Ishikawa (cell line): Measurements from ENCODE around the gene COMMD10.

Experiments used
- FOXM1 ChIP-seq: IDR thresholded peaks from 2 replicates; pipeline ENCODE4 v1.6.1; 2012; ENCODE audit warnings: low read depth, borderline replicate concordance
- YY1 ChIP-seq: IDR thresholded peaks from 2 replicates; pipeline ENCODE4 v1.6.1; 2012; ENCODE audit warnings: low read depth
- TF ChIP-seq, protein P1 (sequence below): IDR thresholded peaks from 2 replicates; pipeline ENCODE4 v1.6.1; 2012
- TF ChIP-seq, protein P2 (sequence below): IDR thresholded peaks from 2 replicates; pipeline ENCODE4 v1.6.1; 2012

DNA sequence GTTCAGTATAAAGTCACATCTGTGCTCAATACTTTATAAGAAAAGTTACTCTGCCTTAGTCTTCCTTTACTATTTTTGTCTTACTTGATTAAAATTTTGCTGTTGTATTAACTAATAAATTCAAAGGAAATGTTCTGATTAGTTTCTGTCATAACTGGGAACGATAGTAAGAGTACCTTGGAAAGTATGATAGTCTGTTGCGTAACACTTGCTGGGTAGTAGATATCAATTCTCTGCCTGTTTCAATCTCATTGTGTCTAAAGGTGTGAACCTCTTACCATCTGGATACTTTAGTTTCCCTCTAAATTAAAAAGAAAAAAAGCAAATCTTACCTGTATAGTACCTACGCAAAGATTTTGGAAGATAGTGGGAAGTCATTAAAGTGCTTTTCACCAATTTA lies 48.5 kb downstream of the COMMD10 start:
- TF ChIP-seq FOXM1 (no peak), YY1 (no peak)
- TF ChIP-seq, protein P1, sequence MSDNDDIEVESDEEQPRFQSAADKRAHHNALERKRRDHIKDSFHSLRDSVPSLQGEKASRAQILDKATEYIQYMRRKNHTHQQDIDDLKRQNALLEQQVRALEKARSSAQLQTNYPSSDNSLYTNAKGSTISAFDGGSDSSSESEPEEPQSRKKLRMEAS = no peak
- TF ChIP-seq, protein P2, sequence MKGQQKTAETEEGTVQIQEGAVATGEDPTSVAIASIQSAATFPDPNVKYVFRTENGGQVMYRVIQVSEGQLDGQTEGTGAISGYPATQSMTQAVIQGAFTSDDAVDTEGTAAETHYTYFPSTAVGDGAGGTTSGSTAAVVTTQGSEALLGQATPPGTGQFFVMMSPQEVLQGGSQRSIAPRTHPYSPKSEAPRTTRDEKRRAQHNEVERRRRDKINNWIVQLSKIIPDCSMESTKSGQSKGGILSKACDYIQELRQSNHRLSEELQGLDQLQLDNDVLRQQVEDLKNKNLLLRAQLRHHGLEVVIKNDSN = no peak
